ENCODE results near the gene FAM98B.

FAM98B gene

GRCh38 chr15:38438031-38438986, 15.6 kb upstream of the FAM98B start:
- Histone ChIP-seq H3K4me3 (ENCODE audit: low read length, poor library complexity, severe bottlenecking) (no peak overlapping the region), H3F3A (ENCODE audit: low read depth) (no peaks in the 10 kb centered on the region), H3K9me2 (replicated peaks; ENCODE audit: low read depth, low read length) (no peaks in the 10 kb centered on the region), H3K4me1 (ENCODE audit: insufficient read depth, low read length, poor library complexity, severe bottlenecking) (peaks cover 3% of the 10 kb centered on the region), H3K36me3 (ENCODE audit: insufficient read depth, low read length) (no peaks in the 10 kb centered on the region), H2AFZ (ENCODE audit: low read length) (no peak overlapping the region), H3K27me3 (ENCODE audit: insufficient read depth, low read length, poor library complexity, severe bottlenecking) (no peaks in the 10 kb centered on the region), H4K20me1 (ENCODE audit: insufficient read depth, low read length, poor library complexity, severe bottlenecking) (no peaks in the 10 kb centered on the region), H3K9ac (ENCODE audit: low read depth, low read length, poor library complexity, severe bottlenecking) (no peak overlapping the region), H3K4me2 (ENCODE audit: low read depth, low read length, poor library complexity, severe bottlenecking) (no peak overlapping the region), H3K9me3 (ENCODE audit: insufficient read depth, low read depth, low read length) (no peaks in the 10 kb centered on the region; the same call in 1 of the 2 replicates), H3K79me2 (ENCODE audit: insufficient read depth, low read length) (no peaks in the 10 kb centered on the region)
- TF ChIP-seq EZH2phosphoT487 (IDR thresholded peaks at IDR 0.05; ENCODE audit: borderline replicate concordance) (no peak), CTCF (conservative IDR thresholded peaks at IDR 0.05; ENCODE audit: low read length) (no peak)

- H4K20me1 ChIP-seq (ENCODE audit: insufficient read depth, low read length, poor library complexity, severe bottlenecking), result no peaks in the 10 kb centered on the region
- no peaks in the 10 kb centered on the region; the same call in 1 of the 2 replicates for H3K9me3 ChIP-seq (ENCODE audit: insufficient read depth, low read depth, low read length)
- no peak overlapping the region for H3K4me2 ChIP-seq (ENCODE audit: low read depth, low read length, poor library complexity, severe bottlenecking)
- H3K27me3 ChIP-seq (ENCODE audit: insufficient read depth, low read length, poor library complexity, severe bottlenecking), result no peaks in the 10 kb centered on the region
- no peak overlapping the region for H3K4me3 ChIP-seq (ENCODE audit: low read length, poor library complexity, severe bottlenecking)
- H3K4me1 ChIP-seq (ENCODE audit: insufficient read depth, low read length, poor library complexity, severe bottlenecking), result peaks cover 3% of the 10 kb centered on the region
- H2AFZ ChIP-seq (ENCODE audit: low read length), result peak overlapping the region; percentile 76
- H3K79me2 ChIP-seq (ENCODE audit: insufficient read depth, low read length), result no peaks in the 10 kb centered on the region
- no peaks in the 10 kb centered on the region for H3K9me2 ChIP-seq (replicated peaks; ENCODE audit: low read depth, low read length)
- no peak overlapping the region for H3K9ac ChIP-seq (ENCODE audit: low read depth, low read length, poor library complexity, severe bottlenecking)
- no peaks in the 10 kb centered on the region for H3K36me3 ChIP-seq (ENCODE audit: insufficient read depth, low read length)
- peak; percentile 97 for TF ChIP-seq CTCF (conservative IDR thresholded peaks at IDR 0.05; ENCODE audit: low read length)
- no peak for TF ChIP-seq EZH2phosphoT487 (IDR thresholded peaks at IDR 0.05; ENCODE audit: borderline replicate concordance)
- no peaks in the 10 kb centered on the region for H3F3A ChIP-seq (ENCODE audit: low read depth)
Observed at GRCh38 chr15:38440353-38441129, 13.4 kb upstream of the FAM98B start.

GRCh38 chr15:38441130-38441519, 12.8 kb upstream of the FAM98B start:
- H3F3A ChIP-seq (ENCODE audit: low read depth), result no peaks in the 10 kb centered on the region
- H3K9me2 ChIP-seq (replicated peaks; ENCODE audit: low read depth, low read length), result no peaks in the 10 kb centered on the region
- no peaks in the 10 kb centered on the region; the same call in 1 of the 2 replicates for H3K9me3 ChIP-seq (ENCODE audit: insufficient read depth, low read depth, low read length)
- H3K4me1 ChIP-seq (ENCODE audit: insufficient read depth, low read length, poor library complexity, severe bottlenecking), result peaks cover 3% of the 10 kb centered on the region
- peak overlapping the region; percentile 76; the same call in 1 of the 2 replicates for H2AFZ ChIP-seq (ENCODE audit: low read length)
- H4K20me1 ChIP-seq (ENCODE audit: insufficient read depth, low read length, poor library complexity, severe bottlenecking), result no peaks in the 10 kb centered on the region
- no peaks in the 10 kb centered on the region for H3K27me3 ChIP-seq (ENCODE audit: insufficient read depth, low read length, poor library complexity, severe bottlenecking)
- no peak for TF ChIP-seq EZH2phosphoT487 (IDR thresholded peaks at IDR 0.05; ENCODE audit: borderline replicate concordance)
- no peak for TF ChIP-seq CTCF (conservative IDR thresholded peaks at IDR 0.05; ENCODE audit: low read length)
- no peak overlapping the region for H3K4me3 ChIP-seq (ENCODE audit: low read length, poor library complexity, severe bottlenecking)
- H3K9ac ChIP-seq (ENCODE audit: low read depth, low read length, poor library complexity, severe bottlenecking), result no peak overlapping the region
- no peak overlapping the region for H3K4me2 ChIP-seq (ENCODE audit: low read depth, low read length, poor library complexity, severe bottlenecking)
- H3K79me2 ChIP-seq (ENCODE audit: insufficient read depth, low read length), result no peaks in the 10 kb centered on the region
- H3K36me3 ChIP-seq (ENCODE audit: insufficient read depth, low read length), result no peaks in the 10 kb centered on the region

All from Loucy (cell line).